ENCODE data around the gene BTN1A1.

Gene BTN1A1

GRCh38 chr6:26478100-26478984 is 21.8 kb upstream of the BTN1A1 start:
- TF ChIP-seq ZNF8 (CRISPR knock-in tag; IDR thresholded peaks at IDR 0.05) (no peak), ARNTL (CRISPR knock-in tag; IDR thresholded peaks at IDR 0.05; ENCODE audit: borderline replicate concordance, low read depth) (no peak), CSDC2 (CRISPR knock-in tag; IDR thresholded peaks at IDR 0.05) (no peak), ZFP30 (CRISPR knock-in tag; IDR thresholded peaks at IDR 0.05) (no peak), BACH2 (CRISPR knock-in tag; IDR thresholded peaks at IDR 0.05; ENCODE audit: borderline replicate concordance) (no peak), ZNF70 (CRISPR knock-in tag; IDR thresholded peaks at IDR 0.05) (no peak)
- ATAC-seq = no peak

- no peak for TF ChIP-seq CREB5 (CRISPR knock-in tag; IDR thresholded peaks at IDR 0.05; ENCODE audit: low read depth)
- no peak for TF ChIP-seq ZNF70 (CRISPR knock-in tag; IDR thresholded peaks at IDR 0.05)
- no peak for TF ChIP-seq GLIS3 (CRISPR knock-in tag; IDR thresholded peaks at IDR 0.05)
- TF ChIP-seq ZNF8 (CRISPR knock-in tag; IDR thresholded peaks at IDR 0.05) = no peak
- no peak for TF ChIP-seq ARNTL (CRISPR knock-in tag; IDR thresholded peaks at IDR 0.05; ENCODE audit: borderline replicate concordance, low read depth)
- no peak for TF ChIP-seq CSRNP3 (CRISPR knock-in tag; IDR thresholded peaks at IDR 0.05)
- TF ChIP-seq BACH2 (CRISPR knock-in tag; IDR thresholded peaks at IDR 0.05; ENCODE audit: borderline replicate concordance) = no peak
- no peak for TF ChIP-seq ISL1 (CRISPR knock-in tag; IDR thresholded peaks at IDR 0.05)
- TF ChIP-seq SNAI2 (CRISPR knock-in tag; IDR thresholded peaks at IDR 0.05) = no peak
- no peak for TF ChIP-seq ZFP3 (CRISPR knock-in tag; IDR thresholded peaks at IDR 0.05)
- TF ChIP-seq TSHZ2 (CRISPR knock-in tag; IDR thresholded peaks at IDR 0.05) = no peak
- no peak for TF ChIP-seq ZNF565 (CRISPR knock-in tag; conservative IDR thresholded peaks at IDR 0.05; ENCODE audit: low read depth)
- no peak for TF ChIP-seq TOX (CRISPR knock-in tag; IDR thresholded peaks at IDR 0.05; ENCODE audit: borderline replicate concordance)
- TF ChIP-seq PPARA (CRISPR knock-in tag; IDR thresholded peaks at IDR 0.05; ENCODE audit: borderline replicate concordance) = no peak
- TF ChIP-seq POU6F1 (CRISPR knock-in tag; IDR thresholded peaks at IDR 0.05; ENCODE audit: borderline replicate concordance, low read depth) = no peak
- no peak for TF ChIP-seq ZC3H10 (CRISPR knock-in tag; IDR thresholded peaks at IDR 0.05)
- no peak for TF ChIP-seq ZFP30 (CRISPR knock-in tag; IDR thresholded peaks at IDR 0.05)
- no peak for TF ChIP-seq CSDC2 (CRISPR knock-in tag; IDR thresholded peaks at IDR 0.05)
- no peak for TF ChIP-seq PATZ1 (CRISPR knock-in tag; IDR thresholded peaks at IDR 0.05; ENCODE audit: borderline replicate concordance)
- ATAC-seq = no peak
Observed at GRCh38 chr6:26478985-26479278, 21.2 kb upstream of the BTN1A1 start.

- ATAC-seq = no peak
- TF ChIP-seq ZNF8 (CRISPR knock-in tag; IDR thresholded peaks at IDR 0.05) = no peak
- no peak for TF ChIP-seq RARB (CRISPR knock-in tag; IDR thresholded peaks at IDR 0.05)
- no peak for TF ChIP-seq ISL1 (CRISPR knock-in tag; IDR thresholded peaks at IDR 0.05)
- TF ChIP-seq BACH2 (CRISPR knock-in tag; IDR thresholded peaks at IDR 0.05; ENCODE audit: borderline replicate concordance) = no peak
- TF ChIP-seq CSDC2 (CRISPR knock-in tag; IDR thresholded peaks at IDR 0.05) = no peak
- TF ChIP-seq ZC3H10 (CRISPR knock-in tag; IDR thresholded peaks at IDR 0.05) = no peak
- no peak for TF ChIP-seq PATZ1 (CRISPR knock-in tag; IDR thresholded peaks at IDR 0.05; ENCODE audit: borderline replicate concordance)
- no peak for TF ChIP-seq ZFP30 (CRISPR knock-in tag; IDR thresholded peaks at IDR 0.05)
- no peak for TF ChIP-seq ZNF70 (CRISPR knock-in tag; IDR thresholded peaks at IDR 0.05)
- no peak for TF ChIP-seq POU6F1 (CRISPR knock-in tag; IDR thresholded peaks at IDR 0.05; ENCODE audit: borderline replicate concordance, low read depth)
Observed at GRCh38 chr6:26482338-26482737, 17.8 kb upstream of the BTN1A1 start.
